ENCODE measurements around the gene MPPED2.

GRCh38 chr11:30485756-30486155 lies 100.4 kb downstream of the MPPED2 start:
- TF ChIP-seq GATA2 (IDR thresholded peaks at IDR 0.05; ENCODE audit: low read depth, low read length) (no peak), GATA3 (IDR thresholded peaks at IDR 0.05; ENCODE audit: low read depth, low read length) (no peak)

All from SH-SY5Y (cell line).